OCI-LY7 (cell line): ENCODE data around the gene RBSN. TPM values are rescaled to one million over a fixed set of nuclear protein-coding genes. Genes with fewer than 3 reads are reported as not detected.

ENCODE experiments used
- BruUV-seq: library from RNA; stranded (reverse); fragments of 400-500 nt; replicated peaks from 2 replicates; lab custom pipeline; 2021; lab: Mats Ljungman, UMichigan
- CTCF ChIA-PET: fragments of 300-600 bp; sonication (Branson Sonifier 250); formaldehyde crosslinking; loops from one replicate; lab custom pipeline; 2022; ENCODE audit warnings: antibody characterized with exemption; ENCODE audit not compliant: unreplicated experiment; lab: Charles Lee
- POLR2A ChIA-PET: fragments of 300-600 bp; sonication (Branson Sonifier 250); formaldehyde crosslinking; loops from one replicate; lab custom pipeline; 2022; ENCODE audit warnings: antibody characterized with exemption; lab: Charles Lee
- DNase-seq: peaks from one replicate; pipeline ENCODE4 v3.0.0-alpha.2; 2015; ENCODE audit warnings: low spot score
- H2AFZ ChIP-seq: fragments of 200-600 bp; sonication (generic), shearing (Covaris generic); 2 replicates; pipeline ENCODE4 v1.6.1; 2014; ENCODE audit warnings: mild to moderate bottlenecking, antibody characterized with exemption, low read length, moderate library complexity
- H3K27ac ChIP-seq: fragments of 200-600 bp; sonication (generic); 2 replicates; pipeline ENCODE4 v1.5.1; 2014; ENCODE audit warnings: mixed run types, low read depth, mild to moderate bottlenecking, moderate library complexity, low read length, inconsistent platforms; ENCODE audit not compliant: poor library complexity, severe bottlenecking
- H3K36me3 ChIP-seq: fragments of 200-600 bp; sonication (generic); 2 replicates; pipeline ENCODE4 v1.6.1; 2014; ENCODE audit warnings: mild to moderate bottlenecking, antibody characterized with exemption, low read length, moderate library complexity, mixed read lengths; ENCODE audit not compliant: insufficient read depth
- H3K4me1 ChIP-seq: fragments of 200-600 bp; sonication (generic); 2 replicates; pipeline ENCODE4 v1.5.1; 2014; ENCODE audit warnings: mild to moderate bottlenecking, low read length; ENCODE audit not compliant: insufficient read depth, poor library complexity, severe bottlenecking
- H3K4me2 ChIP-seq: fragments of 200-600 bp; sonication (generic); 2 replicates; pipeline ENCODE4 v1.6.1; 2014; ENCODE audit warnings: mild to moderate bottlenecking, low read length
- H3K4me3 ChIP-seq: fragments of 200-600 bp; sonication (generic); 2 replicates; pipeline ENCODE4 v1.5.1; 2014; ENCODE audit warnings: mild to moderate bottlenecking, low read depth, low read length; ENCODE audit not compliant: poor library complexity, severe bottlenecking
- H3K79me2 ChIP-seq: fragments of 200-600 bp; sonication (generic); 2 replicates; pipeline ENCODE4 v1.6.1; 2016; ENCODE audit warnings: low read depth, mild to moderate bottlenecking, low read length, moderate library complexity, mixed read lengths; ENCODE audit not compliant: insufficient read depth
- H3K9me2 ChIP-seq: fragments of 200-600 bp; sonication (generic); 2 replicates; pipeline ENCODE4 v1.6.1; 2016; ENCODE audit warnings: mild to moderate bottlenecking, low read length, mixed read lengths; ENCODE audit not compliant: insufficient read depth
- H3K9me3 ChIP-seq: fragments of 200-600 bp; sonication (generic); 2 replicates; pipeline ENCODE4 v1.6.1; 2014; ENCODE audit warnings: mild to moderate bottlenecking, mixed run types, low read length, mixed read lengths
- H4K20me1 ChIP-seq: fragments of 200-600 bp; sonication (generic); 2 replicates; pipeline ENCODE4 v1.6.1; 2014; ENCODE audit warnings: mild to moderate bottlenecking, antibody characterized with exemption, low read length, moderate library complexity, mixed read lengths; ENCODE audit not compliant: insufficient read depth
- CTCF ChIP-seq: fragments of 200-600 bp; sonication (generic); conservative IDR thresholded peaks from 2 replicates; pipeline ENCODE4 v1.5.1; 2014; ENCODE audit warnings: mild to moderate bottlenecking, antibody characterized with exemption, low read length, moderate library complexity, mixed read lengths
- EZH2phosphoT487 ChIP-seq: fragments of 200-600 bp; sonication (generic); IDR thresholded peaks from 2 replicates; pipeline ENCODE4 v1.6.1; 2018; ENCODE audit warnings: low read depth, borderline replicate concordance, mild to moderate bottlenecking, mixed run types, antibody characterized with exemption, low read length, moderate library complexity, mixed read lengths
- intact Hi-C: fragments of 100-400 bp; cut with micrococcal nuclease; formaldehyde crosslinking; loops from one replicate; pipeline ENCODE4 v1.10.0; 2022; ENCODE audit not compliant: unreplicated experiment
- total RNA-seq, 2 experiments: library from RNA; depleted of rRNA in 1 of 2; stranded (reverse); fragments of >200 nt in 1 of 2; shearing (Covaris generic) in 1 of 2; gene quantifications; 2 replicates each; pipeline ENCODE4 v1.2.3, GENCODE V29; 2014 to 2022

Gene RBSN
- total RNA-seq, 2 experiments from 2014 or later: 13.3 to 21.4 TPM

- Histone ChIP-seq H3K27ac (no peak overlapping the region), H3K36me3 (peaks cover 94% of the 10 kb centered on the region), H3K79me2 (no peaks in the 10 kb centered on the region), H3K9me3 (no peaks in the 10 kb centered on the region), H2AFZ (no peak overlapping the region), H3K4me2 (no peak overlapping the region), H4K20me1 (no peaks in the 10 kb centered on the region), H3K4me3 (no peak overlapping the region), H3K9me2 (no peaks in the 10 kb centered on the region), H3K4me1 (no peaks in the 10 kb centered on the region)
- no peak for TF ChIP-seq EZH2phosphoT487
- TF ChIP-seq CTCF: no peak
- DNase-seq: no peak
- intact Hi-C loops: no loop called here
- BruUV-seq: no TSS peak
- CTCF ChIA-PET: no interaction called here
- POLR2A ChIA-PET: interaction anchor here (1.1 to 1.7 kb wide), 2 partner anchors 10 to 14 kb away, joined by 4 to 5 read pairs; partner anchors contain the start of gene MRPS25
These were observed 19.9 kb downstream of the RBSN start for GRCh38 chr3:15079091-15079490.

GRCh38 chr3:15074500-15074899 is 24.4 kb downstream of the RBSN start:
- no peaks in the 10 kb centered on the region for H3K9me2 ChIP-seq
- H3K4me2 ChIP-seq: no peak overlapping the region
- CTCF ChIA-PET: no interaction called here
- H4K20me1 ChIP-seq: no peaks in the 10 kb centered on the region
- no peak for DNase-seq
- intact Hi-C loops: no loop called here
- H3K36me3 ChIP-seq: peaks cover 87% of the 10 kb centered on the region
- BruUV-seq: no TSS peak
- H2AFZ ChIP-seq: no peak overlapping the region
- H3K27ac ChIP-seq: no peak overlapping the region
- H3K4me1 ChIP-seq: no peaks in the 10 kb centered on the region
- H3K9me3 ChIP-seq: no peaks in the 10 kb centered on the region
- no peak for TF ChIP-seq CTCF
- no peak for TF ChIP-seq EZH2phosphoT487
- no peaks in the 10 kb centered on the region for H3K79me2 ChIP-seq
- no peak overlapping the region for H3K4me3 ChIP-seq
- POLR2A ChIA-PET: no interaction called here

- BruUV-seq: no TSS peak
- no peaks in the 10 kb centered on the region for H3K79me2 ChIP-seq
- no peak for DNase-seq
- H4K20me1 ChIP-seq: no peaks in the 10 kb centered on the region
- no peak for TF ChIP-seq EZH2phosphoT487
- no peak for TF ChIP-seq CTCF
- POLR2A ChIA-PET: interaction anchor here (1.2 to 1.6 kb wide), 2 partner anchors 9 to 22 kb away, joined by 3 to 6 read pairs; no protein-coding TSS in a partner anchor
- H3K27ac ChIP-seq: no peak overlapping the region
- no peaks in the 10 kb centered on the region for H3K9me2 ChIP-seq
- H3K4me3 ChIP-seq: no peak overlapping the region
- intact Hi-C loops: no loop called here
- no peaks in the 10 kb centered on the region for H3K9me3 ChIP-seq
- H2AFZ ChIP-seq: no peak overlapping the region
- peaks cover 62% of the 10 kb centered on the region for H3K36me3 ChIP-seq
- no peak overlapping the region for H3K4me2 ChIP-seq
- H3K4me1 ChIP-seq: no peaks in the 10 kb centered on the region
- CTCF ChIA-PET: no interaction called here
These were observed 27.2 kb downstream of the RBSN start for GRCh38 chr3:15071699-15072098.
